Upper lobe of right lung (tissue), 1 donor: ENCODE data around the gene TCEAL7. TPM values are rescaled to one million over a fixed set of nuclear protein-coding genes. Genes with fewer than 3 reads are reported as not detected.

ENCODE experiments used
- ATAC-seq: fragments of 200-7000 bp; cut with Tn5 transposase; one replicate; pipeline ENCODE4 v1.9.1; 2020; ENCODE audit warnings: mild to moderate bottlenecking, moderate library complexity
- DNase-seq: peaks from one replicate; pipeline ENCODE4 v3.0.0-alpha.2; 2020
- H3K27ac ChIP-seq: fragments of 200-600 bp; one replicate; pipeline ENCODE4 v1.8.0; 2022
- H3K27me3 ChIP-seq: fragments of 200-600 bp; one replicate; pipeline ENCODE4 v1.8.0; 2022; ENCODE audit warnings: mild to moderate bottlenecking
- H3K36me3 ChIP-seq: fragments of 200-600 bp; one replicate; pipeline ENCODE4 v1.8.0; 2022
- H3K4me1 ChIP-seq: fragments of 200-600 bp; one replicate; pipeline ENCODE4 v1.8.0; 2022
- H3K4me3 ChIP-seq: fragments of 200-600 bp; one replicate; pipeline ENCODE4 v1.8.0; 2022; ENCODE audit warnings: mild to moderate bottlenecking
- H3K9me3 ChIP-seq: fragments of 200-600 bp; one replicate; pipeline ENCODE4 v1.8.0; 2022
- CTCF ChIP-seq: fragments of 200-600 bp; IDR thresholded peaks from one replicate; pipeline ENCODE4 v1.8.0; 2022; ENCODE audit warnings: antibody characterized with exemption
- intact Hi-C: fragments of 100-400 bp; cut with DNase I; formaldehyde crosslinking; loops from one replicate; pipeline ENCODE4 v1.11.0; 2022
- total RNA-seq: library from RNA; stranded (reverse); fragmentation: NEBNext Ultra II Directional; extraction: Animal tissue kit (Norgen Biotek cat#: 25700); gene quantifications from one replicate; pipeline ENCODE4 v1.2.1, GENCODE V29; 2021
- donor health status: DM: no; HTN: yes; CAD: no; lungs with severe emphysema.

Gene TCEAL7
- total RNA-seq, 1 donor from 2014 or later = 2.6 TPM

- H3K4me3 ChIP-seq = no peak overlapping the region
- TF ChIP-seq CTCF = no peak
- intact Hi-C loops = no loop called here
Measured at GRCh38 chrX:103311399-103311780, 18.6 kb upstream of the TCEAL7 start.

GRCh38 chrX:103330681-103331288, 746 bp downstream of the TCEAL7 start:
- Histone ChIP-seq H3K27me3 (no peaks in the 10 kb centered on the region), H3K36me3 (no peaks in the 10 kb centered on the region), H3K9me3 (no peaks in the 10 kb centered on the region), H3K4me3 (peak overlapping the region; percentile 29), H3K4me1 (no peaks in the 10 kb centered on the region), H3K27ac (no peak overlapping the region)
- no peak for DNase-seq
- ATAC-seq = no peak
- TF ChIP-seq CTCF = no peak
- intact Hi-C loops = no loop called here

More at GRCh38 chrX:103311399-103311780, 18.6 kb upstream of the TCEAL7 start:
- Histone ChIP-seq H3K27ac (no peak overlapping the region), H3K27me3 (no peaks in the 10 kb centered on the region), H3K9me3 (no peaks in the 10 kb centered on the region), H3K4me1 (no peaks in the 10 kb centered on the region), H3K36me3 (no peaks in the 10 kb centered on the region)
- DNase-seq (no peak), ATAC-seq (no peak)

- Histone ChIP-seq H3K4me1 (no peaks in the 10 kb centered on the region), H3K36me3 (no peaks in the 10 kb centered on the region), H3K27ac (no peak overlapping the region), H3K9me3 (no peaks in the 10 kb centered on the region), H3K4me3 (no peak overlapping the region), H3K27me3 (no peaks in the 10 kb centered on the region)
- DNase-seq (no peak), ATAC-seq (no peak)
- TF ChIP-seq CTCF = no peak
- intact Hi-C loops = no loop called here
Measured at GRCh38 chrX:103338663-103339062, 8.6 kb downstream of the TCEAL7 start.

- TF ChIP-seq CTCF = peak; percentile 70
- ATAC-seq = peak; percentile 67
- H3K4me1 ChIP-seq = no peaks in the 10 kb centered on the region
- no peaks in the 10 kb centered on the region for H3K27me3 ChIP-seq
- no peak overlapping the region for H3K27ac ChIP-seq
- DNase-seq = no peak
- intact Hi-C loops = loop anchor here (10.0 kb wide), 1 partner anchor 122 kb away; no protein-coding TSS in a partner anchor
- H3K4me3 ChIP-seq = no peak overlapping the region
- no peaks in the 10 kb centered on the region for H3K36me3 ChIP-seq
- no peaks in the 10 kb centered on the region for H3K9me3 ChIP-seq
Measured at GRCh38 chrX:103343105-103343504, 13.1 kb downstream of the TCEAL7 start.

- Histone ChIP-seq H3K27me3 (no peaks in the 10 kb centered on the region), H3K27ac (no peak overlapping the region), H3K4me1 (no peaks in the 10 kb centered on the region), H3K4me3 (no peak overlapping the region), H3K9me3 (no peaks in the 10 kb centered on the region), H3K36me3 (no peaks in the 10 kb centered on the region)
- no peak for DNase-seq
- TF ChIP-seq CTCF = no peak
- intact Hi-C loops = loop anchor here (10.0 kb wide), 1 partner anchor 120 kb away; no protein-coding TSS in a partner anchor
- ATAC-seq = no peak
Measured at GRCh38 chrX:103344606-103345005, 14.6 kb downstream of the TCEAL7 start.
